ENCODE data around the gene PIP4K2A.

DNA sequence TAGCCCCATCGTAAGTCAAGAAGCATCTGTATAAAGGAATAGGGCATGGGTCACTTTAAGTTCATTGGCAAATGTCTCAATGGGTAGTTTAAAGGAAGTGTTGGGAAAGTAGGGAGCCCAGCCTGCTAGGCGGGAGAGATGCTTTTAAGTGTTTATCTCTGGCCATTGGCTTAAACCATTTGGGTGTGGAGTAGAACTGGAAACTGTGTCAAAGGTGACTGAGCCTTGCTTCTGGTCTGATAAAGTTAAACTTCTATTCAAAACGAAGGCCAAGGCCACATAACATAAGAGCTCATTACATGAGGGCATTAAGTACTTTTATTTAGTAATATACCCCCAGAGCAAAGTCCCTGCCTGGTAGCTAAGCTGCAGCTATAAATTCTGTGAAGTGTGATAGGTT is 220.4 kb downstream of the PIP4K2A start:
- TF ChIP-seq ZNF274 (IDR thresholded peaks at IDR 0.05; ENCODE audit: low read depth, low read length) (no peak), YY1 (IDR thresholded peaks at IDR 0.05; ENCODE audit: insufficient read depth, insufficient read length) (no peak), SUZ12 (IDR thresholded peaks at IDR 0.05; ENCODE audit: extremely low read depth, insufficient read depth, insufficient read length) (no peak)
